Measurements from ENCODE around the gene CENPC.

DNA sequence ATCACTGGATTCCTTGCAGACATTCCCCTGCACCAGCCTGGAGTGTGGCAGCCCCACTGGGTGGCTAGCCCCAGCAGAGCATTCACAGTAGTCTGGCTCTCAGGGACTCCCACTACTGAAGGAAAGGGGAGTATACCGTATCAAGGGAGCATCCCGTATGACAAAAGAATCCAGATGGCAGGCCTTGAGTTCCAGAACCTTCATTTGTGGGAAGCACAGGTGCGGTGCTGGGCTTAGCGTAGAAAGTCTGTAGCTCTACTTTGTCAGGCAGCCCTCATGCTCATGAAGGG, 79.6 kb downstream of the CENPC start:
- TF ChIP-seq CBFB (CRISPR knock-in tag; IDR thresholded peaks at IDR 0.05; ENCODE audit: low read depth) (no peak), TCF7 (CRISPR knock-in tag; IDR thresholded peaks at IDR 0.05; ENCODE audit: low read depth) (no peak), FOXK1 (CRISPR knock-in tag; IDR thresholded peaks at IDR 0.05) (no peak)
- TF ChIP-seq, protein P1, sequence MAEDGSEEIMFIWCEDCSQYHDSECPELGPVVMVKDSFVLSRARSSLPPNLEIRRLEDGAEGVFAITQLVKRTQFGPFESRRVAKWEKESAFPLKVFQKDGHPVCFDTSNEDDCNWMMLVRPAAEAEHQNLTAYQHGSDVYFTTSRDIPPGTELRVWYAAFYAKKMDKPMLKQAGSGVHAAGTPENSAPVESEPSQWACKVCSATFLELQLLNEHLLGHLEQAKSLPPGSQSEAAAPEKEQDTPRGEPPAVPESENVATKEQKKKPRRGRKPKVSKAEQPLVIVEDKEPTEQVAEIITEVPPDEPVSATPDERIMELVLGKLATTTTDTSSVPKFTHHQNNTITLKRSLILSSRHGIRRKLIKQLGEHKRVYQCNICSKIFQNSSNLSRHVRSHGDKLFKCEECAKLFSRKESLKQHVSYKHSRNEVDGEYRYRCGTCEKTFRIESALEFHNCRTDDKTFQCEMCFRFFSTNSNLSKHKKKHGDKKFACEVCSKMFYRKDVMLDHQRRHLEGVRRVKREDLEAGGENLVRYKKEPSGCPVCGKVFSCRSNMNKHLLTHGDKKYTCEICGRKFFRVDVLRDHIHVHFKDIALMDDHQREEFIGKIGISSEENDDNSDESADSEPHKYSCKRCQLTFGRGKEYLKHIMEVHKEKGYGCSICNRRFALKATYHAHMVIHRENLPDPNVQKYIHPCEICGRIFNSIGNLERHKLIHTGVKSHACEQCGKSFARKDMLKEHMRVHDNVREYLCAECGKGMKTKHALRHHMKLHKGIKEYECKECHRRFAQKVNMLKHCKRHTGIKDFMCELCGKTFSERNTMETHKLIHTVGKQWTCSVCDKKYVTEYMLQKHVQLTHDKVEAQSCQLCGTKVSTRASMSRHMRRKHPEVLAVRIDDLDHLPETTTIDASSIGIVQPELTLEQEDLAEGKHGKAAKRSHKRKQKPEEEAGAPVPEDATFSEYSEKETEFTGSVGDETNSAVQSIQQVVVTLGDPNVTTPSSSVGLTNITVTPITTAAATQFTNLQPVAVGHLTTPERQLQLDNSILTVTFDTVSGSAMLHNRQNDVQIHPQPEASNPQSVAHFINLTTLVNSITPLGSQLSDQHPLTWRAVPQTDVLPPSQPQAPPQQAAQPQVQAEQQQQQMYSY (CRISPR knock-in tag; IDR thresholded peaks at IDR 0.05) = no peak

Data from WTC11 (cell line).